ENCODE results near the gene ATP1A1. TPM values are rescaled to one million over a fixed set of nuclear protein-coding genes. Genes with fewer than 3 reads are reported as not detected.

ATP1A1 gene
- total and polyA plus RNA-seq, 9 of the 15 experiments (the other 6 are each of a cell fraction or from before 2014, with no cell fraction given) = 99.3 to 513 (median 234) TPM

GRCh38 chr1:116405241-116406135, 32.4 kb downstream of the ATP1A1 start:
- CTCF ChIA-PET (ENCODE audit: low intra/inter-chr PET ratio) = no interaction called here
- H3K9ac ChIP-seq (ENCODE audit: insufficient read depth in 1 of 2, low read depth in 2 of 2, low read length in 2 of 2) = peak overlapping the region in 1 of 2 experiments; percentile 70; a peak in 3 of 4 replicates
- H2AFZ ChIP-seq (ENCODE audit: low read depth, low read length) = no peak overlapping the region
- no peaks in the 10 kb centered on the region for H3K9me3 ChIP-seq (replicated peaks; ENCODE audit: control insufficient read depth, insufficient read depth, low read depth, low read length)
- in situ Hi-C loops (cut with MboI) (no loop called here), intact Hi-C loops (cut with micrococcal nuclease) (no loop called here)
- no peak overlapping the region for H3K4me3 ChIP-seq
- WGBS (ENCODE audit: insufficient coverage, low coverage, missing lambda C conversion rate) = 66% methylated on average over 14 of the region's 14 CpGs
- FAIRE-seq (peak; percentile 59), ATAC-seq (peak; percentile 9), DNase-seq (ENCODE audit: extremely low read depth in 1 of 4, low spot score in 3 of 4) (peak in 1 of 4 experiments; percentile 48)
- POLR2A ChIA-PET = interaction anchor here (0.6 to 2.6 kb wide), 11 partner anchors 8 to 1894 kb away, joined by 3 to 13 read pairs (median 5); no protein-coding TSS in a partner anchor
- no peaks in the 10 kb centered on the region for H3K9me1 ChIP-seq (ENCODE audit: control insufficient read depth, insufficient read depth, low read length)
- BruUV-seq (replicated peaks) = no TSS peak
- no peak overlapping the region; the same call in 1 of the 2 replicates for H3K4me2 ChIP-seq (ENCODE audit: insufficient read depth, low read length)
- peak overlapping the region; percentile 1; the same call in 2 of the 3 replicates for H3K27ac ChIP-seq (ENCODE audit: extremely low read depth, low read depth, low read length)
- H3K36me3 ChIP-seq (ENCODE audit: control insufficient read depth, insufficient read depth, low read length) = peaks cover 78% of the 10 kb centered on the region
- H4K20me1 ChIP-seq (replicated peaks; ENCODE audit: control insufficient read depth, insufficient read depth, low read length) = no peaks in the 10 kb centered on the region; the same call in 1 of the 2 replicates
- H3K27me3 ChIP-seq (ENCODE audit: control insufficient read depth in 2 of 2, insufficient read depth in 2 of 2, low read length in 2 of 2) = no peaks in the 10 kb centered on the region
- no peaks in the 10 kb centered on the region for H3K79me2 ChIP-seq (ENCODE audit: control insufficient read depth, insufficient read depth, low read length)
- H3K4me1 ChIP-seq (replicated peaks in 1 of 2; ENCODE audit: control insufficient read depth in 2 of 2, insufficient read depth in 2 of 2, low read length in 2 of 2) = peaks cover 30 to 60% of the 10 kb centered on the region in 2 experiments; a peak in 4 of 5 replicates
- TF ChIP-seq UBTF (IDR thresholded peaks at IDR 0.05; ENCODE audit: borderline replicate concordance in 1 of 2, low read depth in 2 of 2, low read length in 2 of 2) (no peak), RNF219 (CRISPR knock-in tag; IDR thresholded peaks at IDR 0.05) (no peak), GATA2 (CRISPR knock-in tag; IDR thresholded peaks at IDR 0.05) (0 out of 2 replicates have a peak, but pooled peaks have one; percentile 31), SRSF7 (optimal IDR thresholded peaks at IDR 0.05; ENCODE audit: low read depth, low read length) (no peak), PRDM10 (IDR thresholded peaks at IDR 0.05; ENCODE audit: partially characterized antibody) (no peak), ZHX1 (conservative IDR thresholded peaks at IDR 0.05; ENCODE audit: low read length) (no peak)
